TTC549 (cell line): Measurements from ENCODE around the gene DIDO1.
A peak's percentile ranks its signal among the peaks of the same experiment; 100 is the strongest.
"Not testable (repeated sequence)": the region's sequence is repeated elsewhere in the genome, so short reads cannot be mapped to it uniquely, and the experiment has no call there.

Experiments used
- FAIRE-seq: peaks from 2 replicates; lab custom pipeline; 2012; peaks lifted over from hg19 to GRCh38; lab: Jason Lieb, UNC

Gene DIDO1

GRCh38 chr20:62878244-62879038 lies 47.9 kb downstream of the DIDO1 start:
- no peak for FAIRE-seq

GRCh38 chr20:62876902-62877816 lies 49.1 kb downstream of the DIDO1 start:
- no peak for FAIRE-seq

- no peak for FAIRE-seq
Observed at GRCh38 chr20:62876501-62876901, 49.8 kb downstream of the DIDO1 start.

GRCh38 chr20:62875419-62876361 lies 50.6 kb downstream of the DIDO1 start:
- FAIRE-seq = no peak

DNA sequence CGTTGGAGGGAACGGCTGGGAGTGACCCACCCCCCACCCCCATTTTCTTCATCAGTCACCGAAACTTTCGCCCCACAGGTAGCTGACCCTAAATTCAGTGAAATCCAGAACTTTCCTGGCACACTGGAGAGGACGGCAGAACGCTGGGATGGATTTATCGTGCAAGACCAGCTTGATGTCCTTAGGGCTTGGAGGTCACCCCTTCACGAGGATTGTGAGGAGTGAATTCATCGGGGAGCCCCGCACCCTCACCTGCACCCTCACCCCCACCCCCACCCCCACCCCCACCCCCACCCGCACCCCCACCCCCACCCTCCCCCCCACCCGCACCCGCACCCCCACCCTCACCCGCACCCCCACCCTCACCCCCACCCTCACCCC lies 51.4 kb downstream of the DIDO1 start:
- FAIRE-seq = no peak

DNA sequence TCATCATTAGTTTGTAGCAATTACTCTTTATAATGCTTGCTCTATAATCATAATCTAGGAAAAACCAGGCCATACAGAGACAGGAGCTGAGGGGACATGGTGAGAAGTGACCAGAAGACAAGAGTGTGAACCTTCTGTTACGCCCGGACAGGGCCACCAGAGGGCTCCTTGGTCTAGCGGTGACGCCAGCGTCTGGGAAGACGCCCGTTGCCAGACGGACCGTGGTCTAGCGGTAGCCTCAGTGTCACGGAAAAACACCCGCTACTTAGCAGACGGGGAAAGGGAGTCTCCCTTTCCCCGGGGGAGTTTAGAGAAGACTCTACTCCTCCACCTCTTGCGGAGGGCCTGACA lies 52.6 kb downstream of the DIDO1 start:
- peak; percentile 34 for FAIRE-seq

DNA sequence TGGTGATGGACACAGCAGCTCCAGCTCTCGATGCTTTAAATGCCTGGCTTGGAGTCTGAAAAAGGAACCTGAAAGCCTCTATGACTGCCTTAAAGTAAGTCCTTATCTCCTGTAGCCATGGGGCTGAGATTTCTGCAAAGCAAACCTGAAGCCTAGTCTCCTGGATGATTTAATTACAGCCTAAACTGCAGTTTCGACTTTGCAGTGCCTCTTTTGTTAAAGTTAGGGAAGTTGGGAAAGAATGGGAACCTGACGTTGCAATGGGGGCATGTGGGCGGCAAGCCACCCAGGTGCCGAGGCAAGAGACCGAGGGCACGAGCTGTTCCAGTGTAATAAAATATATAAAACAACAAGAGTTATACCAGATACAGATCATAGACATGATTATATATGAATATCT lies 53.0 kb downstream of the DIDO1 start:
- FAIRE-seq = no peak

- FAIRE-seq = no peak
Observed at GRCh38 chr20:62872862-62873261, 53.4 kb downstream of the DIDO1 start.

GRCh38 chr20:62872184-62872847 lies 54.0 kb downstream of the DIDO1 start:
- FAIRE-seq = no peak

GRCh38 chr20:62864207-62864606 lies 62.1 kb downstream of the DIDO1 start:
- FAIRE-seq = no peak

GRCh38 chr20:62861726-62862336 lies 64.5 kb downstream of the DIDO1 start, which contains the start of gene TCFL5:
TSS of gene TCFL5 (minus strand) at chr20:62861822. CDS start at chr20:62861670, 152 bp downstream.
- no peak for FAIRE-seq

GRCh38 chr20:62860924-62861691 lies 65.2 kb downstream of the DIDO1 start:
- no peak for FAIRE-seq

DNA sequence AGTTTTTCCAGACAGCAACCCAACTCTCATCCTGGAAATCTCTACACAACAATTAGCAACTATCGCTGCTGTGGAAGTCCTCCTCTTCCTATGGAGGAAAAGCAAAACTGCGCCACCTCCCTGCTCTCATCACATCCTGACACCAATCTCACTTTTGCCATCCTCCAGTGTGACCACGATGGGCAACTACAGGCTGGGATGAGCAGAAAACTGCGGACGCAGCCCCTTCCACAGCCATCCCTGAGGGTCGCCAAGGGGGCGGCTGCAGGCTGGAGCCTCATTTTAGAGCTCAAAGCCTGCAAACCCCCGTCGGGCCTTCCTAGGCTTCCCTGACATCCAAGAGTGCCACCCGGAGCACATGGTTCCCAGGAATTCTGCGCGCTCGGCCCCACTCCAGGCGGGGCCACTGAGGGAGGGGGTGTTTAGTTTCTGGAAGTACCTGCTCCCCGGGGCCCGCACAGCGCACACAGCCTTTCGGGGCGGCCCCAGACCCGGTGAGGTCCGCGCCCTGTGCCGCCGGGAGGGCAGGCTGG lies 65.8 kb downstream of the DIDO1 start:
- no peak for FAIRE-seq

DNA sequence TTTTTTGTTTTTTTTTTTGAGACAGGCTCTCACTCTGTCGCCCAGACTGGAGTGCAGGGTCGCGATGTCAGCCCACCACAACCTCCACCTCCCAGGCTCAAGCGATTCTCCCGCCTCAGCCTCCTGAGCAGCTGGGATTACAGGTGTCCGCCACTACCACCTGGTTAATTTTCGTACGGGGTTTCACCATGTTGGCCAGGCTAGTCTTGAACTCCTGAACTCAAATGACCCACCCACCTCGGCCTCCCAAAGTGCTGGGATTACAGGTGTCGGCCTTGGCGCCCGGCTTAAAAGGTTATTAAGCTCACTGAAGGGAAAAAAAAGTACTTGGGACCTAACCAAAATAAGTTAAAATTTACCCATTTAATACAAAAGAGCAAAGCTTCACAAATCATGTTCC lies 66.6 kb downstream of the DIDO1 start:
- no peak for FAIRE-seq

DNA sequence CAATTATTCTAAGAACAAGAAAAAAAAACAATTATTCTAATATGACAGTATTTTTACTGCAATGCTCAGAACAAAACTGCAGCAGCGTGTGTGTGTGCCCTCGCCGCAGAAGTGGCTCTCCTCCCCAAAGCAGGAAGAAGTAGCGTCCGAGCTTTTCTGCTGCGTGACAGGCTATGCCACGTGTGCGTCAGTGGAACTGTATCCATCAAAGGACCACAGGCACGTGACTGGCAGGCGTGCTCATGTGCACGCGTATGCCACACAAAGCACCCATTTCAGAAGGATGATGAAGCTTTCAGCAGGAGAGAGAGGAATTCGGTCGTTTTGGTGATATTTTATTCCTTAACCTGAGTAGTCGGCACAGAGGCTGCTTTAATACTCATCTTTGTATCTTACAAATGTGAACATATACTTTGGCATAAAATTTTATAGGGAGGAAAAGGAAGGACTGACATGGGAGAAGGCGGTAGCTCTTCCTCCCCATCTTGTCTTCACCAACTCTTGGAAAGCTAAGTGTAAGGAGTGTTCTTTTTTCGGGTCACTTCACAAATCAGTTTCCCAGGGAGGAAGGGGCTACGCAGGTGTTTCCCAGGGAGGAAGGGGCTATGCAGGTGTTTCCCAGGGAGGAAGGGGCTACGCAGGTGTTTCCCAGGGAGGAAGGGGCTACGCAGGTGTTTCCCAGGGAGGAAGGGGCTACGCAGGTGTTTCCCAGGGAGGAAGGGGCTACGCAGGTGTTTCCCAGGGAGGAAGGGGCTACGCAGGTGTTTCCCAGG lies 68.1 kb downstream of the DIDO1 start:
- FAIRE-seq = no peak

DNA sequence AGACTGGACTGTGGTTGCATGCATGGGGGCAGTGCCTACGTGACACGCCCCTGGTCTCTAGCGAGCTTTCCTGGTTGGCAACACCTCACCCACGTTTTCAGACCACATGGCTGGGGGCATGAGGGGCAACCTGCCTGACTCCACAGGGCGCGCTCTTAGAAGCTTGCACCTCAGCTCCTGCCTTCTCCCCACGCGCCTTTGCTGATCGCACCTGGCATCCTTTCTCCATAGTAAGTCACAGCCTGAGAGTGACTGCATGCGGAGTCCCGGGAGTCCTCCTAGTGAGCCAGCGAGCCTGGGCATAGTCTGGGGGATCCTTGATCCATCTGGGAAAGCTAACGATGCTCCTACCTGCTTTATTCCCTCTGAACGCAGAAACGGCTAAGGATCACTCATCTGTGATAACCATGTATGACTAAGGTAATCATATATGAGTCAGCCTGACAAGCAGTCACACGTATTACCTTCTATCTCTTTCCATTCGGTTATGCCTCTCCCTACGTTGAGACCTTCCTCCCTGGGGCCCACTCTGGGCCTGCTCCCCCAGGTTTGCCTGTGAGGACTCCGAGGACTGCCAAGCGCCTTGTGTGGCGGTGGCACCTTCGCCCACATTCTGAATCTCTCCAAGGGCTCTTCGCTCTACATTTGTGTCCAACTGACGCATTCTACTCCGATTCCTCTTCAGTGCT lies 69.2 kb downstream of the DIDO1 start:
- FAIRE-seq = no peak

DNA sequence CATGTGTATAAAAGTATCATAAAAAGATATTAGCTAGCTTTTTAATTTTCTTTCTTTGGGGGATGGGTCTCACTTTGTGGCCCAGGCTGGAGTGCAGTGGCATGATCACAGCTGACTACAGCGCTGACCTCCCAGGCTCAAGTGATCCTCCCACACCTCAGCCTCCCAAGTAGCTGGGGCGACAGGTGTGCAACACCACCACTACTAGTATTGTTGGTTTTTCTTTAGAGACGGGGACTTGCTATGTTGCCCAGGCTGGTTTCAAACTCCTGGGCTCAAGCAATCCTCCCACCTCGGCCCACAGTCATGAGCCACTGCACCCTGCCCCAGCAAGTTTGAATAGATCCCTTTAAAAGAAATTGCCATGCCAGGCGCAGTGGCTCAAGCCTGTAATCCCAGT lies 71.2 kb downstream of the DIDO1 start:
- no peak for FAIRE-seq

DNA sequence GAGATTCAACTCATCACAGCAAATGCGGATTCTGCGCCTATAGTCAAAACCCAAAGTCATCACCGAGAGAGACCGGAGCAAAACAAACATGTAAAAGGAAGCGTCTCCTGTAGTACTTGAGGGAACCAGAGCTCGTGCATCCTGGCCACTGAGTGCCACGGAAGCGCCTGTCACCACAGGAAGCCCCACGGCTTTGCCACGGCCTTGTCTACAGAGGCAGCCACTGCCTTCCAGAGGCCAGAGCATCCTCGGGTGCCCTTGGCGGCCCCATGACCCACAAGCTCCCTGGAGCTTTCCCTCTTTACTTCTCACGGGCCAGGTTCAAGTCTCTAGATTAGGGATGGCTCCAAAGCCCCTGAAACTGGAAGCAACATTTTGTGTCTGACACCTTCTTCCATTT lies 72.2 kb downstream of the DIDO1 start:
- no peak for FAIRE-seq

GRCh38 chr20:62853304-62853703 lies 73.0 kb downstream of the DIDO1 start:
- FAIRE-seq = not testable (repeated sequence)
